Measurements from ENCODE around the gene ACAT1.

DNA sequence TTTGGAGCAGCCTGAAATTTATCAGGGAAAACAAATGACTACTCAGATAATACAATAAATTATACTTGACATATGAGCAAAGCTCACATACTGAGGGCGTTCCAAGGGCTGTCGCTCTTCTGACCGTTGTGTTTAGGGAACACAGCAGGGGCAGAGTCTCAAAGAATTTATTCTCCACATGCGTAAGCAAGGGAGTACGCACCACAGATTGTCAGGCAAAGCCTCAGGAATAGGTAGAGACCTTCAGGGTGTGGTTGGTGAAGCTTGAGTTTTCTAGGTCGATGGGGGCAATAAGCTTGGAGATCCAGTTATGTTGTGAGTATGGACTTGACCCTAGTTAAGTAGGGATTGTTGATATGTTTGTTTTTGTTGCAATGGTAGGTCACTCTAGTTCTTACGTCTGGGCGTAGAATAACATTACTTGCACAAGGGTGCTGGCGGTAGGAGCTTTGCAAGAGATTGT, 830 bp downstream of the ACAT1 start:
- no peak for TF ChIP-seq CTCF (IDR thresholded peaks at IDR 0.05)
- TF ChIP-seq POLR2A (IDR thresholded peaks at IDR 0.05) = no peak

All from Peyer's patch (tissue), 4 donors.